Measurements from ENCODE around the gene ENKD1.
"Not testable (repeated sequence)": the region's sequence is repeated elsewhere in the genome, so short reads cannot be mapped to it uniquely, and the experiment has no call there.

The ENKD1 gene

GRCh38 chr16:67666559-67667452, at the start of gene ENKD1, which contains the start of gene C16orf86:
Gene ENKD1, minus strand, starts transcription at chr16:67666750. Its CDS starts 308 bp downstream, at chr16:67666442.
Gene C16orf86, plus strand, starts transcription at chr16:67666814. Its CDS starts 157 bp downstream, at chr16:67666971.
- peak; percentile 47 for DNase-seq (ENCODE audit: low read depth)

- no peak for DNase-seq (ENCODE audit: low read depth)
Measured at GRCh38 chr16:67716097-67716496, 49.5 kb upstream of the ENKD1 start.

GRCh38 chr16:67714522-67714921, 48.0 kb upstream of the ENKD1 start:
- no peak for DNase-seq (ENCODE audit: low read depth)

GRCh38 chr16:67713647-67714273, 47.2 kb upstream of the ENKD1 start:
- no peak for DNase-seq (ENCODE audit: low read depth)

GRCh38 chr16:67710607-67711006, 44.1 kb upstream of the ENKD1 start:
- DNase-seq (ENCODE audit: low read depth): no peak

- no peak for DNase-seq (ENCODE audit: low read depth)
Measured at GRCh38 chr16:67709050-67709449, 42.5 kb upstream of the ENKD1 start.

- DNase-seq (ENCODE audit: low read depth): peak; percentile 21
Measured at GRCh38 chr16:67708368-67708771, 41.8 kb upstream of the ENKD1 start.

- no peak for DNase-seq (ENCODE audit: low read depth)
Measured at GRCh38 chr16:67707790-67708189, 41.2 kb upstream of the ENKD1 start.

- no peak for DNase-seq (ENCODE audit: low read depth)
Measured at GRCh38 chr16:67707210-67707609, 40.7 kb upstream of the ENKD1 start.

- DNase-seq (ENCODE audit: low read depth): no peak
Measured at GRCh38 chr16:67704110-67704509, 37.6 kb upstream of the ENKD1 start.

GRCh38 chr16:67703626-67704025, 37.1 kb upstream of the ENKD1 start:
- DNase-seq (ENCODE audit: low read depth): no peak

GRCh38 chr16:67702130-67702529, 35.6 kb upstream of the ENKD1 start:
- no peak for DNase-seq (ENCODE audit: low read depth)

- DNase-seq (ENCODE audit: low read depth): no peak
Measured at GRCh38 chr16:67701420-67701819, 34.9 kb upstream of the ENKD1 start.

- no peak for DNase-seq (ENCODE audit: low read depth)
Measured at GRCh38 chr16:67699265-67699664, 32.7 kb upstream of the ENKD1 start.

GRCh38 chr16:67697422-67698185, 31.1 kb upstream of the ENKD1 start:
- DNase-seq (ENCODE audit: low read depth): no peak

- DNase-seq (ENCODE audit: low read depth): no peak
Measured at GRCh38 chr16:67694611-67695010, 28.1 kb upstream of the ENKD1 start.

- DNase-seq (ENCODE audit: low read depth): not testable (repeated sequence)
Measured at GRCh38 chr16:67693517-67694285, 27.2 kb upstream of the ENKD1 start.

- DNase-seq (ENCODE audit: low read depth): no peak
Measured at GRCh38 chr16:67685388-67686112, 19.0 kb upstream of the ENKD1 start.

- DNase-seq (ENCODE audit: low read depth): no peak
Measured at GRCh38 chr16:67683767-67684166, 17.2 kb upstream of the ENKD1 start.

- DNase-seq (ENCODE audit: low read depth): no peak
Measured at GRCh38 chr16:67679935-67680897, 13.7 kb upstream of the ENKD1 start.

Measured in GM04504 (cell line).